Measurements from ENCODE around the gene ELSPBP1. TPM values are rescaled to one million over a fixed set of nuclear protein-coding genes. Genes with fewer than 3 reads are reported as not detected.

ELSPBP1 gene
- total and polyA plus RNA-seq, 2 donors (not counting 3 experiments of a cell fraction or from before 2014, with no cell fraction given): not detected

GRCh38 chr19:48044561-48044960 lies 50.1 kb downstream of the ELSPBP1 start:
- dilution Hi-C loops (cut with MboI; ENCODE audit: extremely low pct_ligation_motif_present, low sequenced_read_pairs): no loop called here
- FAIRE-seq: no peak

More at GRCh38 chr19:48044561-48044960, 50.1 kb downstream of the ELSPBP1 start:
- DNase-seq (ENCODE audit: low read depth, low spot score): no peak
- no peak overlapping the region for H3K9ac ChIP-seq (replicated peaks; ENCODE audit: extremely low read depth, insufficient read depth, low read length)
- no peak overlapping the region for H3K27ac ChIP-seq (ENCODE audit: insufficient read depth, low read depth, low read length)
- no peak overlapping the region for H3K4me2 ChIP-seq (ENCODE audit: insufficient read depth, low read length)
- no peaks in the 10 kb centered on the region for H3K9me3 ChIP-seq (replicated peaks; ENCODE audit: control insufficient read depth, insufficient read depth, low read length)
- no peaks in the 10 kb centered on the region for H3K4me1 ChIP-seq (ENCODE audit: control insufficient read depth, extremely low read depth, insufficient read depth, low read length)
- H3K4me3 ChIP-seq (replicated peaks in 1 of 3; ENCODE audit: insufficient read depth in 1 of 3, low read depth in 1 of 3, low read length in 3 of 3): no peak overlapping the region
- no peaks in the 10 kb centered on the region for H3K36me3 ChIP-seq (ENCODE audit: control insufficient read depth in 2 of 2, extremely low read depth in 1 of 2, insufficient read depth in 2 of 2, low read length in 2 of 2)
- ChIA-PET CTCF (interaction anchor here (0.8 kb wide), 1 partner anchor 11 kb away, joined by 3 read pairs; no protein-coding TSS in a partner anchor), POLR2A (no interaction called here)
- no peaks in the 10 kb centered on the region for H3K79me2 ChIP-seq (ENCODE audit: control insufficient read depth, insufficient read depth, low read length)
- no TSS peak for BruUV-seq (replicated peaks)
- intact Hi-C loops (cut with micrococcal nuclease): no loop called here
- no peaks in the 10 kb centered on the region for H3K9me1 ChIP-seq (replicated peaks; ENCODE audit: control insufficient read depth, extremely low read depth, insufficient read depth, low read length)
- H2AFZ ChIP-seq (ENCODE audit: low read depth, low read length): no peak overlapping the region
- no peak for TF ChIP-seq FOS (IDR thresholded peaks at IDR 0.05; ENCODE audit: borderline replicate concordance, insufficient read depth, low read length)
- no peak for TF ChIP-seq EZH2 (IDR thresholded peaks at IDR 0.05; ENCODE audit: borderline replicate concordance, low read depth, low read length, severe bottlenecking)
- TF ChIP-seq MYC (IDR thresholded peaks at IDR 0.05; ENCODE audit: low read depth, low read length): no peak
- no peak for TF ChIP-seq POLR2A (IDR thresholded peaks at IDR 0.05; ENCODE audit: low read depth, low read length)
- no peak for TF ChIP-seq JUN (IDR thresholded peaks at IDR 0.05; ENCODE audit: borderline replicate concordance, insufficient read depth, insufficient read length, low read depth)
- TF ChIP-seq, protein P1, sequence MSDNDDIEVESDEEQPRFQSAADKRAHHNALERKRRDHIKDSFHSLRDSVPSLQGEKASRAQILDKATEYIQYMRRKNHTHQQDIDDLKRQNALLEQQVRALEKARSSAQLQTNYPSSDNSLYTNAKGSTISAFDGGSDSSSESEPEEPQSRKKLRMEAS (IDR thresholded peaks at IDR 0.05; ENCODE audit: insufficient read depth, insufficient read length): no peak
- TF ChIP-seq POLR2AphosphoS5 (IDR thresholded peaks at IDR 0.05; ENCODE audit: insufficient read depth, low read depth, low read length): no peak
- TF ChIP-seq, protein P2, sequence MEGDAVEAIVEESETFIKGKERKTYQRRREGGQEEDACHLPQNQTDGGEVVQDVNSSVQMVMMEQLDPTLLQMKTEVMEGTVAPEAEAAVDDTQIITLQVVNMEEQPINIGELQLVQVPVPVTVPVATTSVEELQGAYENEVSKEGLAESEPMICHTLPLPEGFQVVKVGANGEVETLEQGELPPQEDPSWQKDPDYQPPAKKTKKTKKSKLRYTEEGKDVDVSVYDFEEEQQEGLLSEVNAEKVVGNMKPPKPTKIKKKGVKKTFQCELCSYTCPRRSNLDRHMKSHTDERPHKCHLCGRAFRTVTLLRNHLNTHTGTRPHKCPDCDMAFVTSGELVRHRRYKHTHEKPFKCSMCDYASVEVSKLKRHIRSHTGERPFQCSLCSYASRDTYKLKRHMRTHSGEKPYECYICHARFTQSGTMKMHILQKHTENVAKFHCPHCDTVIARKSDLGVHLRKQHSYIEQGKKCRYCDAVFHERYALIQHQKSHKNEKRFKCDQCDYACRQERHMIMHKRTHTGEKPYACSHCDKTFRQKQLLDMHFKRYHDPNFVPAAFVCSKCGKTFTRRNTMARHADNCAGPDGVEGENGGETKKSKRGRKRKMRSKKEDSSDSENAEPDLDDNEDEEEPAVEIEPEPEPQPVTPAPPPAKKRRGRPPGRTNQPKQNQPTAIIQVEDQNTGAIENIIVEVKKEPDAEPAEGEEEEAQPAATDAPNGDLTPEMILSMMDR (IDR thresholded peaks at IDR 0.05; ENCODE audit: extremely low read depth in 1 of 2, insufficient read depth in 1 of 2, low read depth in 1 of 2, low read length in 2 of 2): no peak
- TF ChIP-seq GATA2 (IDR thresholded peaks at IDR 0.05; ENCODE audit: insufficient read depth, insufficient read length, low read depth, low read length): no peak
- peaks cover 0 to 2% of the 10 kb centered on the region in 2 experiments for H3K27me3 ChIP-seq (ENCODE audit: control insufficient read depth in 2 of 2, insufficient read depth in 2 of 2, low read length in 2 of 2)
- no peaks in the 10 kb centered on the region for H4K20me1 ChIP-seq (replicated peaks; ENCODE audit: control insufficient read depth, extremely low read depth, insufficient read depth, low read length)

Data from endothelial cell of umbilical vein (primary cell).